Heart left ventricle (tissue), 16 donors: ENCODE measurements around the gene POC1A. TPM values are rescaled to one million over a fixed set of nuclear protein-coding genes. Genes with fewer than 3 reads are reported as not detected.
A peak's percentile ranks its signal among the peaks of the same experiment; 100 is the strongest.

ENCODE experiments used
- ATAC-seq, 4 donors: fragments of 200-7000 bp; cut with Tn5 transposase; one replicate each; pipeline ENCODE4 v1.9.1; 2020 to 2022; ENCODE audit warnings: moderate library complexity in 4 of 4, mild to moderate bottlenecking in 3 of 4, moderate number of reproducible peaks in 1 of 4
- DNase-seq, 5 donors: peaks; one replicate each; pipeline ENCODE4 v3.0.0-alpha.2; 2020
- H3K27ac ChIP-seq, 12 donors: fragments of 200-600 bp; sonication (generic) in 4 of 12; one replicate each; pipeline versions ENCODE4 v1.5.0 to v1.8.0; 2016 to 2022; ENCODE audit warnings: mild to moderate bottlenecking in 2 of 12
- H3K27me3 ChIP-seq, 9 donors: fragments of 200-600 bp; sonication (generic) in 2 of 9; one replicate each; pipeline versions ENCODE4 v1.5.1 to v1.8.0; 2016 to 2022; ENCODE audit warnings: mild to moderate bottlenecking in 3 of 9
- H3K36me3 ChIP-seq, 9 donors: fragments of 200-600 bp; sonication (generic) in 2 of 9; one replicate each; pipeline versions ENCODE4 v1.5.0 to v1.8.0; 2018 to 2022; ENCODE audit warnings: mild to moderate bottlenecking in 2 of 9
- H3K4me1 ChIP-seq, 12 donors: fragments of 200-600 bp; sonication (generic) in 4 of 12; one replicate each; pipeline versions ENCODE4 v1.5.0 to v1.8.0; 2016 to 2022; ENCODE audit warnings: mild to moderate bottlenecking in 3 of 12
- H3K4me3 ChIP-seq, 12 donors: fragments of 200-600 bp; sonication (generic) in 4 of 12; one replicate each; pipeline versions ENCODE4 v1.5.0 to v1.8.0; 2017 to 2022; ENCODE audit warnings: mild to moderate bottlenecking in 9 of 12, moderate library complexity in 4 of 12
- H3K9me3 ChIP-seq, 12 donors: fragments of 200-600 bp; sonication (generic) in 4 of 12; one replicate each; pipeline versions ENCODE4 v1.5.0 to v1.8.0; 2016 to 2022; ENCODE audit warnings: mild to moderate bottlenecking in 1 of 12
- CTCF ChIP-seq, 12 donors: fragments of 200-600 bp; sonication (generic) in 4 of 12; IDR thresholded peaks; one replicate each; pipeline versions ENCODE4 v1.5.0 to v1.8.0; 2018 to 2022; ENCODE audit warnings: antibody characterized with exemption in 12 of 12, mild to moderate bottlenecking in 5 of 12
- POLR2A ChIP-seq, 2 donors: fragments of 450-650 bp; IDR thresholded peaks; one replicate each; pipeline ENCODE4 v1.6.1; 2017; ENCODE audit warnings: antibody characterized with exemption in 2 of 2, mild to moderate bottlenecking in 2 of 2, moderate library complexity in 2 of 2
- WGBS, 4 donors: extraction: QIAGEN DNeasy Blood & Tissue Kit in 2 of 4; methylation state at CpG; one replicate each; pipeline versions ENCODE4 v1.1.5 to v1.1.7; 2013 to 2018; 5-methylcytosine and 5-hydroxymethylcytosine counted together
- intact Hi-C, 10 donors: fragments of 100-400 bp; cut with DNase I; formaldehyde crosslinking; loops; one replicate each; pipeline versions ENCODE4 v1.11.1 to v1.14.2; 2022
- polyA plus RNA-seq, 2 donors: library from polyadenylated mRNA; stranded (reverse); fragments of 200-250 nt; gene quantifications; one replicate each; pipeline ENCODE4 v1.2.3, GENCODE V29; 2013
- total RNA-seq, 9 donors: library from RNA; depleted of rRNA in 2 of 9; stranded (reverse); fragments of >200 nt in 2 of 9; fragmentation: NEBNext Ultra II Directional in 3 of 9; extraction: Animal tissue kit (Norgen Biotek cat#: 25700) in 3 of 9; gene quantifications; one replicate each; pipeline versions ENCODE4 v1.1.0 to v1.2.4, GENCODE V29; 2016 to 2023
- donor health status: ischemic (EF 13 %, LVEDD 7.1; RV severe dilation, severe dysfunction).
- donor health status: healthy with polysubstance abuse.
- donor health status: DM: no; HTN: yes; CAD: no.
- donor health status: DM: no; HTN: no; CAD: no.
- donor health status: ischemic (EF 25% LVEDD 6.9; RV normal size, moderate dysfunction).
- donor health status: ischemic (EF 25% LVEDD 5.7; RV mildly dilated, moderate dysfunction).
- donor health status: healthy.
- donor health status: DM: yes; HTN: yes; CAD: no.
- donor health status: ischemic (EF 35%, LVEDD 5.7; RV mildly dilated, moderate dysfunction).
- donor health status: nonischemic (EF 11% LVEDD 7.7; RV severe dilation, severe dysfunction).
- donor health status: DM: yes; HTN: yes; CAD: no.
- donor health status: PGD.
- donor health status: ischemic (EF 29% LVEDD 5.4; RV normal size, mild dysfunction).
- donor health status: nonischemic (EF 23%, LVEDD 6.1; RV moderate dilation, normal function).

Gene POC1A
- total and polyA plus RNA-seq, 11 donors, result 0.50 to 5.2 (median 1.4) TPM

- intact Hi-C loops, result loop anchor here (1.0 to 5.0 kb wide), 10 partner anchors 66 to 122 kb away; partner anchors contain the start of gene DUSP7 (in 1 of the 10)
- ATAC-seq (peak; percentile 86), DNase-seq (peak; percentile 75 to 88 (median 79))
- H3K36me3 ChIP-seq, result peaks cover 0 to 5% (median 0%) of the 10 kb centered on the region in 9 donors
- peaks cover 6 to 50% (median 30%) of the 10 kb centered on the region in 12 donors for H3K4me1 ChIP-seq
- H3K27me3 ChIP-seq, result no peaks in the 10 kb centered on the region
- 33 to 42% (median 38%) methylated on average over 10 of the region's 10 CpGs for WGBS, 4 donors
- TF ChIP-seq POLR2A (IDR thresholded peaks at IDR 0.05) (no peak), CTCF (IDR thresholded peaks at IDR 0.05) (peak; percentile 88 to 99 (median 95))
- peak overlapping the region in 10 of 12 donors; percentile 65 to 89 (median 80) for H3K27ac ChIP-seq
- no peak overlapping the region for H3K4me3 ChIP-seq
- no peaks in the 10 kb centered on the region for H3K9me3 ChIP-seq
Measured at GRCh38 chr3:52123106-52123725, 31.0 kb downstream of the POC1A start.

DNA sequence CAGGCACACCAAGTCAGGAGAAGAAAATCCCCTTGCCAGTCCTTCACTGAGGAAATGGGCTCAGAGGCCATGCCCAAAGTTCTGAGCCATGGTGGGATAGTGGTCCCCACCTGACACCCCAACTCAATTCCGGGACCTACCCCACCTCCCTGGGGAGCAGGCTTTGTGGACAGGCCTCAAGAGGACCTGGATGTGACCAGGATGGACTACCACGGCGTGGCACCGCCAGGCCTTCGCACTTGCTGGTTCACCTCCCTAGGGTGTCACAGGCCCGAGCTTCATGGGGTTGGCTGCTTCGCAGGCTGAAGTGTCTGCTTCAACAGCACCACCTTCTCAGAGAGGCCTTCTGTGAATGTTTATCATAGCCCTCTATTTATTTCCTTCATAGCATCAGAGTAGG, 31.7 kb downstream of the POC1A start:
- peak overlapping the region in 11 of 12 donors; percentile 65 to 89 (median 80) for H3K27ac ChIP-seq

GRCh38 chr3:52121813-52122212, 32.4 kb downstream of the POC1A start:
- Histone ChIP-seq H3K27ac (peak overlapping the region; percentile 45 to 89 (median 80)), H3K27me3 (no peaks in the 10 kb centered on the region), H3K36me3 (peaks cover 0 to 5% (median 0%) of the 10 kb centered on the region in 9 donors), H3K4me3 (no peak overlapping the region), H3K4me1 (peaks cover 6 to 47% (median 29%) of the 10 kb centered on the region in 12 donors), H3K9me3 (no peaks in the 10 kb centered on the region)
- no peak for TF ChIP-seq CTCF (IDR thresholded peaks at IDR 0.05)
- TF ChIP-seq POLR2A (IDR thresholded peaks at IDR 0.05), result no peak
- ATAC-seq (peak in 3 of 4 donors; percentile 8 to 44 (median 22)), DNase-seq (peak in 3 of 5 donors; percentile 27 to 65 (median 36))
- 63 to 74% (median 68%) methylated on average over 6 of the region's 6 CpGs for WGBS, 4 donors
- intact Hi-C loops, result loop anchor here in 9 of 10 donors (1.0 to 5.0 kb wide), 8 partner anchors 65 to 121 kb away; partner anchors contain the start of gene DUSP7 (in 1 of the 9)

More for the DNA sequence above, 31.7 kb downstream of the POC1A start:
- no peak for ATAC-seq
- intact Hi-C loops, result loop anchor here in 9 of 10 donors (1.0 to 5.0 kb wide), 8 partner anchors 65 to 122 kb away; partner anchors contain the start of gene DUSP7 (in 1 of the 9)
- H3K4me1 ChIP-seq, result peaks cover 6 to 47% (median 29%) of the 10 kb centered on the region in 12 donors
- H3K27me3 ChIP-seq, result no peaks in the 10 kb centered on the region
- H3K9me3 ChIP-seq, result no peaks in the 10 kb centered on the region
- no peak overlapping the region for H3K4me3 ChIP-seq
- H3K36me3 ChIP-seq, result peaks cover 0 to 5% (median 0%) of the 10 kb centered on the region in 9 donors
- no peak for TF ChIP-seq CTCF (IDR thresholded peaks at IDR 0.05)
- no peak for TF ChIP-seq POLR2A (IDR thresholded peaks at IDR 0.05)
- peak in 2 of 5 donors; percentile 20 to 51 for DNase-seq
- WGBS, 4 donors, result 91 to 98% (median 93%) methylated on average over 4 to 7 of the region's 7 CpGs

- peaks cover 0 to 5% (median 0%) of the 10 kb centered on the region in 9 donors for H3K36me3 ChIP-seq
- peaks cover 6 to 47% (median 29%) of the 10 kb centered on the region in 12 donors for H3K4me1 ChIP-seq
- intact Hi-C loops, result loop anchor here in 8 of 10 donors (5.0 kb wide), 3 partner anchors 64 to 119 kb away; partner anchors contain the start of gene DUSP7 (in 1 of the 8)
- no peaks in the 10 kb centered on the region for H3K27me3 ChIP-seq
- peak; percentile 36 to 82 (median 60) for ATAC-seq
- peak; percentile 58 to 77 (median 75) for DNase-seq
- WGBS, 4 donors, result 45 to 48% (median 46%) methylated on average over 7 of the region's 7 CpGs
- TF ChIP-seq POLR2A (IDR thresholded peaks at IDR 0.05), result no peak
- TF ChIP-seq CTCF (IDR thresholded peaks at IDR 0.05), result no peak
- H3K27ac ChIP-seq, result peak overlapping the region; percentile 45 to 89 (median 80)
- no peak overlapping the region for H3K4me3 ChIP-seq
- no peaks in the 10 kb centered on the region for H3K9me3 ChIP-seq
Measured at GRCh38 chr3:52121464-52121805, 32.8 kb downstream of the POC1A start.
